Left renal cortex interstitium (tissue), 4 donors: Measurements from ENCODE around the gene ADAMTS2. TPM values are rescaled to one million over a fixed set of nuclear protein-coding genes. Genes with fewer than 3 reads are reported as not detected.

ENCODE experiments used
- DNase-seq, 4 donors: peaks; one replicate each; pipeline ENCODE4 v3.0.0-alpha.2; 2013; ENCODE audit warnings: low read depth in 4 of 4, low spot score in 2 of 4, missing footprints in 1 of 4
- polyA plus RNA-seq, 4 donors: library from polyadenylated mRNA; unstranded; fragments of 120-200 nt; gene quantifications; one replicate each; pipeline ENCODE4 v1.2.1, GENCODE V29; 2013; ENCODE audit not compliant: insufficient read length in 4 of 4

Gene ADAMTS2
- polyA plus RNA-seq = 10 to 100 TPM; 11.5 to 15.9 (median 12.1) TPM

- DNase-seq = no peak
Measured at GRCh38 chr5:179345433-179346321, at the start of gene ADAMTS2. Gene ADAMTS2 (minus strand): TSS chr5:179345461. CDS start chr5:179345328, 133 bp downstream.

GRCh38 chr5:179393078-179393477 lies 47.8 kb upstream of the ADAMTS2 start:
- no peak for DNase-seq

- DNase-seq = no peak
Measured at GRCh38 chr5:179387151-179388110, 42.2 kb upstream of the ADAMTS2 start.

- no peak for DNase-seq
Measured at GRCh38 chr5:179385914-179386313, 40.7 kb upstream of the ADAMTS2 start.

GRCh38 chr5:179382486-179382885 lies 37.2 kb upstream of the ADAMTS2 start:
- DNase-seq = no peak

GRCh38 chr5:179381691-179382090 lies 36.4 kb upstream of the ADAMTS2 start:
- no peak for DNase-seq

- no peak for DNase-seq
Measured at GRCh38 chr5:179380211-179381035, 35.2 kb upstream of the ADAMTS2 start.

GRCh38 chr5:179379321-179379890 lies 34.1 kb upstream of the ADAMTS2 start:
- no peak for DNase-seq

- DNase-seq = peak in 1 of 4 donors; percentile 16
Measured at GRCh38 chr5:179378441-179379271, 33.4 kb upstream of the ADAMTS2 start.

GRCh38 chr5:179378116-179378440 lies 32.8 kb upstream of the ADAMTS2 start:
- no peak for DNase-seq

GRCh38 chr5:179377421-179378115 lies 32.3 kb upstream of the ADAMTS2 start:
- DNase-seq = no peak

- no peak for DNase-seq
Measured at GRCh38 chr5:179376701-179377420, 31.6 kb upstream of the ADAMTS2 start.

GRCh38 chr5:179375831-179376365 lies 30.6 kb upstream of the ADAMTS2 start:
- no peak for DNase-seq

GRCh38 chr5:179375236-179375685 lies 30.0 kb upstream of the ADAMTS2 start:
- DNase-seq = no peak

- DNase-seq = no peak
Measured at GRCh38 chr5:179374506-179375235, 29.4 kb upstream of the ADAMTS2 start.

GRCh38 chr5:179373961-179374505 lies 28.8 kb upstream of the ADAMTS2 start:
- no peak for DNase-seq
